SJCRH30 (cell line): ENCODE data around the gene NXN. TPM values are rescaled to one million over a fixed set of nuclear protein-coding genes. Genes with fewer than 3 reads are reported as not detected.
A peak's percentile ranks its signal among the peaks of the same experiment; 100 is the strongest.
"Not testable (repeated sequence)": the region's sequence is repeated elsewhere in the genome, so short reads cannot be mapped to it uniquely, and the experiment has no call there.

Experiments
- DNase-seq, 2 experiments: peaks; one replicate each; pipeline ENCODE4 v3.0.0-alpha.2; 2015 to 2020
- H3K27ac ChIP-seq: fragments of 250-450 bp; sonication (Bioruptor Pico); 2 replicates; pipeline ENCODE4 v1.5.1; 2020; ENCODE audit warnings: mild to moderate bottlenecking, moderate library complexity
- H3K27me3 ChIP-seq: fragments of 250-450 bp; sonication (Bioruptor Pico); 2 replicates; pipeline ENCODE4 v1.5.1; 2020; ENCODE audit warnings: mild to moderate bottlenecking, moderate library complexity
- H3K36me3 ChIP-seq: fragments of 250-450 bp; sonication (Bioruptor Pico); 2 replicates; pipeline ENCODE4 v1.5.1; 2020; ENCODE audit warnings: mild to moderate bottlenecking, moderate library complexity
- H3K4me1 ChIP-seq: fragments of 250-450 bp; sonication (Bioruptor Pico); 2 replicates; pipeline ENCODE4 v1.5.1; 2020; ENCODE audit warnings: mild to moderate bottlenecking, moderate library complexity
- H3K4me3 ChIP-seq: fragments of 250-450 bp; sonication (Bioruptor Pico); 2 replicates; pipeline ENCODE4 v1.5.1; 2020; ENCODE audit warnings: mild to moderate bottlenecking, moderate library complexity
- H3K9me3 ChIP-seq: fragments of 250-450 bp; sonication (Bioruptor Pico); replicated peaks from 2 replicates; pipeline ENCODE4 v1.5.1; 2020; ENCODE audit warnings: mild to moderate bottlenecking, moderate library complexity
- total RNA-seq: library from RNA; depleted of rRNA; stranded (reverse); fragments of >200 nt; shearing (Covaris generic); gene quantifications from 2 replicates; pipeline ENCODE4 v1.2.3, GENCODE V29; 2014

Gene NXN
- total RNA-seq, 1 experiment from 2014 or later: 35.2 TPM

DNA sequence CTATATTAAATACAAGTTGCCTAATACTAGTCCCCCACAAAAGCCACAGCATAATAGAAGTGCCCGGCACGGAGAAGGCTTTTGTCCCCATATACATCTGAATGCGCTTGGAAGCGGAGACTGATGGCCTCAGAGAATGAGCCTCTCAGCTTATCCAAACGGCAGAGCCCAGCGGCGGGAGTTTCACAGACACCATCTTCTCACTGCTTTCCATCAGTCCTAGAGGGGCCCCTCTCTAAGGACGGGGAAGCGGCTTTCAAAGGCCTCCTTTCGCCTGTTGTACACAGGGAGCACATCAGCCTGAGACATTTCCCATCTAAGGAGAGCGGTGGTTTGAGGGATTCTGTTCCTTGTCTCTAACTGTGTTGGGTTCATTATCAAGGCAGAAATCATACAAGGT lies 16.9 kb downstream of the NXN start:
- no peaks in the 10 kb centered on the region for H3K36me3 ChIP-seq
- no peak overlapping the region for H3K27ac ChIP-seq
- DNase-seq: no peak
- H3K4me1 ChIP-seq: peaks cover 13% of the 10 kb centered on the region
- H3K27me3 ChIP-seq: no peaks in the 10 kb centered on the region
- H3K4me3 ChIP-seq: no peak overlapping the region
- no peaks in the 10 kb centered on the region for H3K9me3 ChIP-seq

DNA sequence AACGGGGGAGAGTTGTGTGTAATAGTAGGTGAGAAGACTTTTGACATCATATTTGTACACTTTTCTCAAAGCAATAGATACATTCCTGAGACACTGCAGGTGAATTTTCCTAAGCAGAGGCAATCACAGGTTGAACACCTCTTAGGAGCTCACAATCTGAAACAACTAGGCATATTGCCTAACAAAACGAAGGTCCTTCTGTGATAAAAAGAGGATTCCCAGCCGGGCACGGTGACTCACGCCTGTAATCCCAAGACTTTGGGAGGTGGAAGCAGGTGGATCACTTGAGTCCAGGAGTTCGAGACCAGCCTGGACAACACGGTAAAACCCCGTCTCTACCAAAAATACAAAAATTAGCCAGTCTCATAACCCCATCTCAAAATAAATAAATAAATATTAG lies 17.4 kb downstream of the NXN start:
- H3K4me1 ChIP-seq: peaks cover 13% of the 10 kb centered on the region

DNA sequence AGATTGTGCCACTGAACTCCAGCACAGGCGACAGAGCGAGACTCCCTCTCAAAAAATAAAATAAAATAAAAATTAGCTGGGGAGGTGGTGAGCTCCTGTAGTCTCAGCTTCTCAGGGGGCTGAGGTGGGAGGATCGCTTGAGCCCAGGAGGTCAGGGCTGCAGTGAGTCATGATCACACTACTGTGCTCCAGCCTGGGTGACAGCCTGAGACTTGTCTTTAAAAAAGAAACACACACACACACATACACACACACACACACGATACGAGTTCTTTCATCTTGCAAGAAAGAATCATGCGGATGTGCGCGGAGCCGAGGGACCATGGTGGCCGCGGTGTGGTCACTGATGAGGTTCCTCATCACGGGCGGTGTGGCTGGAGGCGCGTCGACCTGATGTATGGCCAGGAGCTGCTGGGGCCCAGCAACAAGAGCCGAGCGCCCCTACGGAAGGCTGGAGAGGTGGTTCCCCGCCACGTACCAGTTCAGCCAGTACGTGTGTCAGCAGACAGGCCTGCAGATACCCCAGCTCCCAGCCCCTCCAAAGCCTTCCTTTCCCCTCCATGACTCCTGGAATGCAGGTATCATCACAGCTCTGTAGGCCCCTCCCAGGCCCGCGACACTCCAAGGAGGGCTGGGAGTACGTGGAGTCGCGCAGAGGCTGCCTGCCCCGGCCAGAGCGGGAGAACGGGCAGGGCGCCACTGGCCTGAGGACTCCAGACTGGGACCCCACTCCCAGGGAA lies 20.7 kb downstream of the NXN start:
- Histone ChIP-seq H3K9me3 (no peaks in the 10 kb centered on the region), H3K4me3 (no peak overlapping the region), H3K4me1 (peaks cover 6% of the 10 kb centered on the region), H3K36me3 (no peaks in the 10 kb centered on the region), H3K27me3 (no peaks in the 10 kb centered on the region), H3K27ac (no peak overlapping the region)
- DNase-seq: no peak

More for the DNA sequence above, 17.4 kb downstream of the NXN start:
- no peak for DNase-seq
- Histone ChIP-seq H3K27ac (no peak overlapping the region), H3K36me3 (no peaks in the 10 kb centered on the region), H3K27me3 (no peaks in the 10 kb centered on the region), H3K9me3 (no peaks in the 10 kb centered on the region), H3K4me3 (no peak overlapping the region)

DNA sequence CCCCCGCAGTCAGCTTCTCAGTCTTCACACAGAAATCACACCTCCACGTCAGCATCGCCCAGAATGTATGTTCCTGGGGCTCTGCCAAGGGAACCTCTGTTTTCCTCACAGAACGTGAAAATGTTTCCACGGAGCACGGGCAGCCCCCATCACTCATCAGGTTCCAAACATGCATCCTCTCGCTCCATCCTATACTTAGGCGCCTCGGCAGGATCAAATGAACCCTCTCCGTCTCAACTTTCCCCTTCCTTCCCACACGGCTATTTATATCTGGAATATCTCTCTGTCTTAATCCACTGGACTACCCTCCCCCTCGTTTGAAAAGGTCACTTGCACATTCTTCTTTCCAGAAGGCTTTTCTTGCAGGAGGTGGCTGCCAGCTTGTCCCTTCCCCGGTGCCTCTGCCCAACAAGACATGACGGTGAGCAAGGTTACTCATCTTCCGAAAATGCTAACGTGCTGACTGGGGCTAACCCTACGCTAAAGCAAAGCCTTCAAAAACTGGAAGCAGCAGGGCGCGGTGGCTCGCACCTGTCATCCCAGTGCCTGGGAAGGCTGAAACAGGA lies 21.6 kb downstream of the NXN start:
- Histone ChIP-seq H3K4me1 (peaks cover 5% of the 10 kb centered on the region), H3K27me3 (no peaks in the 10 kb centered on the region), H3K4me3 (no peak overlapping the region), H3K27ac (no peak overlapping the region), H3K36me3 (no peaks in the 10 kb centered on the region), H3K9me3 (no peaks in the 10 kb centered on the region)
- no peak for DNase-seq

DNA sequence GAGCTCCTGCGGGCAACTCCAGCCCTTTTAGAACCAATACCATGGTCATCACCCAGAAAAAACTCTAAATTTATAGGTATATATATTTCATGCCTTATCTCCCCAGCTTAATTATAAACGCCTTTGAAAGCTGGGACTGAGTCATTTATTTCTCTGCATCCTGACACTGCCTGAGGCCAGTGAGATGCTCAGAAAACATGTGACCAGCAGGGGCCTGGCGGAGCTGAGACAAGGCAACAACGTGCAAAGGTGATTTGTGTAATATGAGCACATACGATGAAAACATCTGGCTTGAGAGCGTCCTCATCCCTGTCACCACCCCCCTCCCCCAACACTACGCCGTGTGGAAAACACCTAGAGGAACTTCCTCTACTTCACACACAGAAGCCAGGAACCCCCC lies 22.7 kb downstream of the NXN start:
- Histone ChIP-seq H3K27ac (no peak overlapping the region), H3K36me3 (no peaks in the 10 kb centered on the region), H3K9me3 (no peaks in the 10 kb centered on the region), H3K4me3 (no peak overlapping the region), H3K27me3 (no peaks in the 10 kb centered on the region), H3K4me1 (peaks cover 5% of the 10 kb centered on the region)
- no peak for DNase-seq

DNA sequence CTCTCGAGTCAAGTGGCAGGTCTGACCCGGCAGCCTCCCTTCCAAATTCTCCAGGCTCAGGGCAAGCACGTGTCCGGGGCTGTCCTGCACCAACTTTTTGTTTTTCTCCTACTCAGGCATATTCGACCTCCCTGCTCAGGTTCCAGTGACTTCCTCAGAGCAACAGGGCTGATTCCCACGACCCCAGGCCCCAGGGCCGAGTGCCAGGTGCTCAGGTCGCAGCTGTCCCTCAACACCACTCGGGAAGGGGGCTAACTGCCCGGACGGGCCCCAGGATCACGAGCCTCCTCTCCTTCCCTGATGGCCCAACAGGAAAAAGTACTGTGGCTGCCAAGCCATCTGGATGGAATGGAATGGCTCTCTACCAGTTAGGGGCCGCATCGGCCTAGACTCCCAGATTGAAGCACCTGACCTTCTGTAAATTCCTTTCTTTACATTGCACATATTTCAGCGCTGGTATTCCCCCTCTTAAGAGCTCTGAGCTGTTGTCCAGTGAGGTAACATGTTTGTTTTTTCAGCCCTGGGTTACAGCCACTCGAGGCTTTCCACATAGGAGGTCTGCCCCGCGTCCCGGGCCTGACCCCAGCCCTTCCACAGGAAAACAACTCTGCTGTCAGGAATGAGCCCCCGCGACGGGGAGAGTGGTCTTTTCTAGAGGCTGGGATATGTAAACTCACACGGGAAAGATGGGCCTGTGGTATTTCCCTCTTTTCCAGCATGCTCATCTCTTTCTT lies 25.0 kb downstream of the NXN start:
- no peaks in the 10 kb centered on the region for H3K36me3 ChIP-seq
- DNase-seq: peak; percentile 51 to 57
- H3K27me3 ChIP-seq: no peaks in the 10 kb centered on the region
- no peak overlapping the region for H3K4me3 ChIP-seq
- peaks cover 14% of the 10 kb centered on the region for H3K4me1 ChIP-seq
- H3K27ac ChIP-seq: peak overlapping the region; percentile 15; the same call in 1 of the 2 replicates
- H3K9me3 ChIP-seq: no peaks in the 10 kb centered on the region

DNA sequence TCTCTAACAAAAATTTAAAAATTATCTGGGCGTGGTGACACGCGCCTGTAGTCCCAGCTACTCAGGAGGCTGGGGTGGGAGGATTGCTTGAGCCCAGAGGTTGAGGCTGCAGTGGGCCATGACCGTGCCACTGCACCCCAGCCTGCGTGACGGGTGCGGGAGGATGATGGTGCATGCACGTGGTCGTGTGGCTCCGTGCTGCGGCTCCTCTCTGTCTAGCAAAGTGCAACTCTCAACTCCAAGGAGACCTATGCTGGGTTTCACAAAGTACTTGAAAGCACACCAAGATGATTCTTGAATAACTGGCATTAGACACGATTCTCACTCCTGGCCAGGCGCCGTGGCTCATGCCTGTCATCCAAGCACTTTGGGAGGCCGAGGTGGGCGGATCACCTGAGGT lies 25.8 kb downstream of the NXN start:
- H3K27me3 ChIP-seq: no peaks in the 10 kb centered on the region
- H3K27ac ChIP-seq: no peak overlapping the region
- no peak overlapping the region for H3K4me3 ChIP-seq
- no peaks in the 10 kb centered on the region for H3K9me3 ChIP-seq
- H3K36me3 ChIP-seq: no peaks in the 10 kb centered on the region
- no peak for DNase-seq
- peaks cover 14% of the 10 kb centered on the region for H3K4me1 ChIP-seq

DNA sequence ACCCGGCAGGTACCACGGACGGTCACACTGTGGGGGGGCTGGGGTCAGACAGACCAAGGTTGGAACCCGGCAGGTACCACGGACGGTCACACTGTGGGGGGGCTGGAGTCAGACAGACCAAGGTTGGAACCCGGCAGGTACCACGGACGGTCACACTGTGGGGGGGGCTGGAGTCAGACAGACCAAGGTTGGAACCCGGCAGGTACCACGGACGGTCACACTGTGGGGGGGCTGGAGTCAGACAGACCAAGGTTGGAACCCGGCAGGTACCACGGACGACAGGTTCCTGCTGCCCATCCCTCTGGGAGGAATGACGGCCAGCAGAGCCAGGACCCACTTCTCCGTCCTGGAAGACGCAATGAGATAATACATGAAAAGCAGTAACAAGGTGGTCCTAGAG lies 27.0 kb downstream of the NXN start:
- peaks cover 11% of the 10 kb centered on the region for H3K4me1 ChIP-seq
- H3K27ac ChIP-seq, H3K9me3 ChIP-seq, DNase-seq, H3K36me3 ChIP-seq, H3K27me3 ChIP-seq, H3K4me3 ChIP-seq: not testable (repeated sequence)

DNA sequence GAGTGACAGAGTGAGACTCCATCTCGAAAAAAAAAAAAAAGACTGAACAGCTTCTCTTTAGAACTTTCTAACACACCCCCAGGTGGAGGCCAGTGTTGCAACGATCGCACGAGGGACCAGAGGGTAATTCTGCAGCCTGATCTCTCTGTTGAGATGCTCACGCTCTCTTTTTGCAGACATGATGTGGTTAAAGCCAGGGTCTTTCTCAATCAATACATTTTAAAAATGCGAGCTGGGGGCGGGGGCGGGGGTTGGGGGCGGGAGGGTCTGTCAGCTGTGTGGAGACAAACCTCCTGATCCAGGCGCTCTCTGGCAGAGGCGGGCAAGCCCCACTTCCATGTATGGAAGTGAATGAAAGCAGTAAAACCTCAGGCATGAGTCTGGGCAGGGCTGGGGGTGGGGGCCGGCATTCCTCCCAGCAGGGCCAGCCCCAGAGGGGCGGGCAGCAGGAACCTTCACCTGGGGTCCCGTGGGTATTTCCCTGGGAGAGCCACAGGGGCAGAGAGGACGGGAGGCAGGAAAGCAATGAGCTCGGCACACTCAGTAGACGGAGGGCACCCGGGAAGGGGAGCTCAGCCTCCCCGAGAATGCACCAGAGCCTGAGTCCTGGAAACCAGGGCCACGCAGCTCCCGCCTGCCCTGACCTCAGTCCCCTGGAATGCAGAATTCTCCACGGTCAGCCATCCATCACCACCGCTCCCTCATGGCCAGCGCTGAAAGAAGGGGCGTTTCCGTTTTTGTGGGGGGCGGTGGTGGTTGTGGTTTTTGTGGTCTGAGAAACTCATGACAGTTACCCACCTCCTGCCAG lies 28.0 kb downstream of the NXN start:
- Histone ChIP-seq H3K4me3 (peak overlapping the region; percentile 48), H3K36me3 (no peaks in the 10 kb centered on the region)

DNA sequence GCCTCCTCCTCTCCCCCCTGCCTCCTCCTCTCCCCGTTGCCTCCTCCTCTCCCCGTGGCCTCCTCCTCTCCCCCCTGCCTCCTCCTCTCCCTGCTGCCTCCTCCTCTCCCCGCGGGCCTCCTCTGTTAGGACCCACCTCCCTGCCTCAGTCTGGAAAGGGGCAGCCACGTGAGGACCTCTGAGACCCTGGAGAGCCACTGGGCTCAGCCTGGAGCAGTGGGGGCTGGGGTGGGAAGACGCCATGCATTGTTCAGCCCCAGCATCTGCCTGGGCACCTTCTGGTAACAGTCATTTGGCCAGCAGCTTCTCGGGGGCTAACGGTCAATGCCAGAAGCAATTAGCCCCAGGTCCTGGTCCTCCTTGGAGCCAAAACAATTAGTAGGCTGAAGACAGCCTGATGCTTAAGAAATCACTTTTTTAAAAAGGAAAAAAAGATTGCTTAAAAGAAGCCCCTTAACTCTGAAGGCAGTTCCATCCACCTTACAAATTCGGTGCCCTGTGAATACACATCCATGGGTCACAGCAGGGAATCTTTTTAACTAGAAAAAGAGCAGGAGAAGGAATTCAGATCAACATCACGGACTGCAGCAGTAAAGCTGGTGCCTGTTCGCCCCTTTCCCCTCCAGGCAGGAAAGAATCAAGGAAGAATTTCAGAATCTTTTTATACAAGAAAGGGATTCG lies 29.8 kb downstream of the NXN start:
- no peak for DNase-seq
- Histone ChIP-seq H3K27ac (no peak overlapping the region), H3K27me3 (no peaks in the 10 kb centered on the region), H3K9me3 (no peaks in the 10 kb centered on the region), H3K4me1 (peaks cover 11% of the 10 kb centered on the region; the same call in 1 of the 2 replicates), H3K36me3 (no peaks in the 10 kb centered on the region), H3K4me3 (no peak overlapping the region)

More for the DNA sequence above, 28.0 kb downstream of the NXN start:
- peak; percentile 88 for DNase-seq
- Histone ChIP-seq H3K9me3 (no peaks in the 10 kb centered on the region), H3K4me1 (peaks cover 11% of the 10 kb centered on the region; the same call in 1 of the 2 replicates), H3K27ac (peak overlapping the region; percentile 99), H3K27me3 (no peaks in the 10 kb centered on the region)

DNA sequence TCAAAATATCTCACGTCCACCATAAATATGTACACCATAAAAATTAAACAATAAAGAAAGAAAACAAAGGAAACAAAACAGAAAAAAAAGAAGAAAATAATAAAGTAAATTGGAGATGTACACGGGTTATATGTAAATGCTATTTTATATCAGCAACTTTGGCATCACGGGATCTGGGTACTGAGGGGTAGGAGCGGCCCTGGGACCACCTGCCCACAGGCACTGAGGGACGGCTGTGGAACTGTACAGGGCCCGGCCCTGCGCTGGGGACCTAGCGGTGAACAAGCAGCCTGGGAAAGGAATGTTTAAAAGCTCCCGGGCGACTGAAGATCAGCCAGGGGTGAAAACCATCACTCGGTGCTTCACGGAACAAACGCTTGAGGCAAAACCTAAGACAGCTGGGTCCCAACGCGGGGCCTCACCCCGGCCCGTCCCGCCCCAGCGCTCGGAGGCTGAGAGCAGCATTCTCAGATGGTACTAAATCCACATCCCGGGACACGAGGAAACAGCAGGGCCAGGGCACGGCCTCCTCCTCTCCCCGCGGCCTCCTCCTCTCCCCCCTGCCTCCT lies 31.2 kb downstream of the NXN start:
- Histone ChIP-seq H3K4me1 (peaks cover 11% of the 10 kb centered on the region; the same call in 1 of the 2 replicates), H3K27me3 (no peaks in the 10 kb centered on the region), H3K27ac (peak overlapping the region; percentile 27; the same call in 1 of the 2 replicates), H3K36me3 (no peaks in the 10 kb centered on the region), H3K9me3 (no peaks in the 10 kb centered on the region), H3K4me3 (no peak overlapping the region)
- DNase-seq: peak; percentile 84 to 90

DNA sequence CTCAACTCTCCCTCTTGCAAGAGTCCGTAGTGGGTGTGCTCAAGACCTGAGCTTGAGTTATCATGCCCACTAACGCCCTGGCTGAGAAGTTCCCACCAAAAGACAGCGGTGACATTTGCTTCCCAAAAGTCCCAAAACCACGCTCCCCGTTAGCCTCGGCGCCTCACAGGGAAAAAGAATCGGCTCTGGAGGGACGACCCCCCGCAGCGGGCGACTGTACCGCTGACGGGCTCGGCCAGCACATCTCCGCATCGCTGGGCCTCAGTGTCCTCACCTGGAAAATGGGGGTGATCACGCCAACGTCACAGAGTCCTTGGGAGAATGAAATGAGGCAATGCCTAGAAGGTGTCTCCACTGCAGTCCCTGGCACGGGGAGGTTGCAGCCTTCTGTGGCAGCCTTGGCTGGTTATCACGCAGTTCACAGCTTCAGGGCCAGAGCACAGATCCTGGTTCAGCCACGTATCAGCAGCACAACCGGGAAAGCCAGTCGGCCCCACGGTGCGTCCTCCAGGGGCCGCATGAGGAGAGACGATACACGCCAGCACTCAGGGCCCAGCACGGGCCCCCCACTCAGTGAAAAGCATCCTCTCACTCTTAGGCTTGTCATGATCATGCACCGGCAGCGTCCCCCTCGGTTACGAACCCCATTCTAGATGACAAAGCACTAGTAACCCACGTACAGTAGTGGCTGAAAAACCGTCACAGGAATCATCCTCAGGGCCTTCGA lies 32.9 kb downstream of the NXN start:
- Histone ChIP-seq H3K4me3 (no peak overlapping the region), H3K9me3 (no peaks in the 10 kb centered on the region), H3K36me3 (no peaks in the 10 kb centered on the region), H3K27ac (no peak overlapping the region), H3K27me3 (no peaks in the 10 kb centered on the region), H3K4me1 (peaks cover 11% of the 10 kb centered on the region; the same call in 1 of the 2 replicates)
- no peak for DNase-seq

DNA sequence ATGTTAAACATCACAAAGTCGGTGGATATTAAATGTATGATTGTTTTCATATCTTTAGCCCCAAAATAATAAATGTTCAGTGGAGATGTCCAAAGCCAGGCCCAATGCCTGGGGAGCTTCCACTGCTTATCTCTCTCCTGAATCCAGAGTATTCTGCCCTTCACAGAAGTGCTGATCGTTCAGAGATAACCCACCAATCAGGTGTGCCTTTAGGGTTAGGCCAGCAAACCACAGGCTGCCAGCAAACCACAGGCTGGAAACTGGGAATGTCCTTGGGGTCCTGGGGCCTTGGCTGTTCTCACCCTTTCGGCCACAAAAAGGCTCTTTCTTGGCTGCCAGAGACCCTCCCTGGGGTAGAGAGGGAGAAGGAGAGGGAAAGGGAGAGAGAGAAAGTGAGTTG lies 33.9 kb downstream of the NXN start:
- Histone ChIP-seq H3K27ac (no peak overlapping the region), H3K4me3 (no peak overlapping the region), H3K4me1 (peaks cover 9% of the 10 kb centered on the region; the same call in 1 of the 2 replicates), H3K27me3 (no peaks in the 10 kb centered on the region), H3K9me3 (no peaks in the 10 kb centered on the region), H3K36me3 (no peaks in the 10 kb centered on the region)
- no peak for DNase-seq
